Measurements from ENCODE around the gene EXD3.
"Not testable (repeated sequence)": the region's sequence is repeated elsewhere in the genome, so short reads cannot be mapped to it uniquely, and the experiment has no call there.

EXD3 gene

GRCh38 chr9:137422604-137423513, at the start of gene EXD3, which contains the start of gene NOXA1:
Gene EXD3 (minus strand): TSS chr9:137423162. CDS start chr9:137395357, 27,805 bp downstream.
Gene NOXA1 (plus strand): TSS chr9:137423393. CDS start chr9:137423530, 137 bp downstream.
- peak; percentile 82 for DNase-seq

- DNase-seq, result no peak
Observed at GRCh38 chr9:137470785-137471184, 47.8 kb upstream of the EXD3 start.

- DNase-seq, result no peak
Observed at GRCh38 chr9:137467896-137468295, 44.9 kb upstream of the EXD3 start.

GRCh38 chr9:137467161-137467581, 44.2 kb upstream of the EXD3 start:
- DNase-seq, result no peak

- not testable (repeated sequence) for DNase-seq
Observed at GRCh38 chr9:137466389-137467085, 43.6 kb upstream of the EXD3 start.

GRCh38 chr9:137465720-137466388, 42.9 kb upstream of the EXD3 start:
- DNase-seq, result no peak

- DNase-seq, result no peak
Observed at GRCh38 chr9:137465000-137465719, 42.2 kb upstream of the EXD3 start.

GRCh38 chr9:137464291-137464999, 41.5 kb upstream of the EXD3 start:
- DNase-seq, result no peak

GRCh38 chr9:137463931-137464290, 40.9 kb upstream of the EXD3 start:
- DNase-seq, result no peak

- no peak for DNase-seq
Observed at GRCh38 chr9:137462986-137463930, 40.3 kb upstream of the EXD3 start.

GRCh38 chr9:137462396-137462985, 39.5 kb upstream of the EXD3 start:
- no peak for DNase-seq

GRCh38 chr9:137461663-137462395, 38.9 kb upstream of the EXD3 start:
- DNase-seq, result no peak

GRCh38 chr9:137461316-137461662, 38.3 kb upstream of the EXD3 start:
- DNase-seq, result no peak

GRCh38 chr9:137460363-137461315, 37.7 kb upstream of the EXD3 start:
- no peak for DNase-seq

GRCh38 chr9:137459601-137460362, 36.8 kb upstream of the EXD3 start:
- no peak for DNase-seq

GRCh38 chr9:137459152-137459600, 36.2 kb upstream of the EXD3 start, which contains the start of gene NSMF:
Gene NSMF (minus strand): TSS chr9:137459334. CDS start chr9:137459102, 232 bp downstream.
- DNase-seq, result peak; percentile 81

Data from DMS79 treated with DMSO at 0.1 percent for 48 hours (cell line).